ENCODE data around the gene CADM1.

Gene CADM1

DNA sequence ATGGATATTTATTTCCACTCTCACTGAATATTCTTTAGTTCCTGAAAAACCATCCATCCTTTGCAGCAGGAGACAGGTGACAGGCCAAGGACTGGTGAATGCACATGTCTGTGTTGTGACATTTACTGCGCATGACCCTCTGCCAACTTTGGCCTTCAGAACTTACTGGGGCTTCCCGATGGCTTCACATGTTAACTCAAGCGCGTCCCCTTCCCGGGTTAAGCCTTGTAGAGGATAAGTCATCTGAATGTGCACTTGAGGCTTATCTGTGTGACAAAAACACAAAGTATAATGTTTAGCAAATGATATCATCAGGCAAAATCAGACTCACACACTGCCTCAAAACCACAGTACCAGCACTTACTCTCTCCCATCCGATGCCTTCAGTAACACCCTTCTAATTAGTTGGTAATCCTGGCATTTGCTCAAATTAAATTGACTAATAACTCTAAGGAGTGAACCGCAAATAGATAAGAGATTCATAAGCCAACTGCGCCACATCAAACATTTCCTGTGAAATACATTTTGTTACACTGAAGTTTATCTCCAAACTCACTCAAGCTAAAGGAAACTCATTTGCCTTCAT lies 286.4 kb downstream of the CADM1 start:
- DNase-seq = peak; percentile 51
- in situ Hi-C loops (cut with HindIII; ENCODE audit: low pct_ligation_motif_present, low pct_unique_long_range_greater_than_20kb, low sequenced_read_pairs) = no loop called here

DNA sequence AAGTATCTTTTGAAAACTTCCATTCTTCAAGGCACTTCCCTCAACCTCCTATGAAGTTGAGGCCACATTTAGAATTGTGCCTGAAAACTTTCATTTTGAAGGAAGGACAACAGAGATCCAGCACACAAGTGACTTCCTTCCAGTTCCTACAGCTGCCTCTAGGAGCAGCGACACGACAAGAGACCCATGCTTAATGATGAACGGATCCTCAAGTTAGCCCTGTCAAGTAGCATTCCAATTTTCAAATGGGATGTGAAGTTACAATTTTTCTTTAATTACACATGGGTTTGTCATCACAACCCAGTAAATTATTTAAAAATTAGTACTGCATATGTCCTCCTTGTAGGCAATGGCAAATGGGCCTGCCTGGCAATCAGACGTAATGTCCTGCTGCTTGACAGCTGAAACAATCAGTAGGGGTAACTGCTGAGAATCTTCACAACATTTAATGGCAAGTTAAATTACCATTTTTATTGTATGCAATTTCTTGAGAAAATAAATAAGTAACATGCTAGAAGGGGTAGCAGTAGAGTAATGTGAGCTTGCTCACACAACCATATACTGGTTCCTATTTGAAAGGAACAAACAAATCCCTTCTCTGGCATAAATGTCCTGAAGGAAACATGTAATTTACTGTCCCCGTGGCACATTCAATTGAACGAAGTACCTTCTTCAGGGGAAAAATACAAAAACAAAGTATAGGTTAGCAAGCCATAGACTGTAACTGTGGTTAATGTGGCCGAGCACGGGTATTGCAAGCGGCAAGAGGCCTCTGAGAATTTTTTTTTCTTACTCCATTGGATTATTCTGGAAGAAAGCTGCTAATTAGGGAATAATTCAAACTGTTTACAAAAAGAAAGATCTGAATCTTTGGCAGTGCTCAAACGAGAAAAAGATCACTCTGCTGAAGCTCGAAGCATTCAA lies 288.3 kb downstream of the CADM1 start:
- in situ Hi-C loops (cut with HindIII; ENCODE audit: low pct_ligation_motif_present, low pct_unique_long_range_greater_than_20kb, low sequenced_read_pairs) = no loop called here
- DNase-seq = peak; percentile 35

DNA sequence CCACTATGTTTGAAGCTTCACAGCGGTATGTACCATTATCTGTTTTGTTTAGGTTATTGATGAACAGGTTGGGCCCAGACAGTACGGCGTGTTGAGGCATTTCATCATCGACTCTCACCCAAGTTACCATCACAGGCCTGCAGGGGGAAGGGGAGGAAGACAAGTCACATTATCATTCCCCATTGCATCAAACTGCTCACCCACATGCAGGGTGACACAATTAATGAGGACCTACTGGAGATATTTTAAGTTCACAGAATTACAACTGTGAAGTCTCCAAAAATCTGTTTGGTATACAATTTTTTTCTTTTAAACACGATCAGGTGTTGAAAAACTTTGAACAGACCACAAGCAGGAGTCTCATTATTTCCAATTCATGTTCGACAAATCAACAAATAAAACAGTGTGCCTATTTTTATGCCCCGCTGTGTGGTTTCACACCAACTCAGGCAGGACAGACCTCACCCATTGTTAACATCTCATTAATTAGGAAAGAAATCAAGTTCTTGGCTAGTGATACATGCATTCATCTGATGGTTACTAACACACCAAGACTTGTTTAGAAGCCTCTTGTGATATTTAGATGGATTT lies 289.5 kb downstream of the CADM1 start:
- in situ Hi-C loops (cut with HindIII; ENCODE audit: low pct_ligation_motif_present, low pct_unique_long_range_greater_than_20kb, low sequenced_read_pairs) = no loop called here
- DNase-seq = no peak

DNA sequence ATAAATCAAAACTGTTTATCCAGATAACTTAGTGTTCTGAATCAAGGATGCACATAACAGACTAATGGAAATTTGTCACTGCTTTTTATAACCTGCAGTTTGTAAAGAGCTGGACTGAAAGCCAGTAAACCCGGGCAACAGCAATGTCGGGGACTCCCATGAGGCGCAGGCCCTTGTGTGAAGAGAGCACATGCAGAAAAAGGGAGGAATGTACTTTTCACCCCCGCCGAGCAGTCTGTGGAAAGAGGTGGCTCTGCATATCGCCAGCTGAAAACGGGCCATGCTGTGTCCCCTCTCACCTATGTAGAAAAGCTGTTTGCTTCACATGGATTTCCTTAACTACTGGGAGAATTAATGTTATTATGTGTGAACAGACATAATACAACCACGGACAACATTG lies 291.2 kb downstream of the CADM1 start:
- no peak for DNase-seq
- in situ Hi-C loops (cut with HindIII; ENCODE audit: low pct_ligation_motif_present, low pct_unique_long_range_greater_than_20kb, low sequenced_read_pairs) = no loop called here

DNA sequence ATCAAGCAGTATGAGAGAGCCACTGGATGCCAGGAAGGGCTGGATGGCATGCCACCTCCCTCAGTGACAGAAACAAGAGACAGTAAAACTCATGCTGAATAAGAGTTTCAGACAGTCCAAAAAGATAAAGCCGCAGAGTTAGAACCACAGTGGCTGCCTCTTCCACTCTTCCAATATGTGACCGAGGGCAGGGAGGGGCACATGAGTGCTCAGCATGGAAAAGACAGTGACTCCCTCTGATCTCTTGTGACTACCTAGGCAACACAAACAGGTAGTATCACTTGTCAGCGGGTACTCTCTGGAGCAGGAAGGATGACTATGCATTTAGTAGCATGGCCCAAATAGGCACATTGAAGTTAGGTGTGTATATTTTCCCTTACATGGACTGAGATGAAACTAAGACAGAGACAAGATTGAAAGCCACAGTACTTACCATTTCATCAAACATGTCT lies 295.4 kb downstream of the CADM1 start:
- no peak for DNase-seq

DNA sequence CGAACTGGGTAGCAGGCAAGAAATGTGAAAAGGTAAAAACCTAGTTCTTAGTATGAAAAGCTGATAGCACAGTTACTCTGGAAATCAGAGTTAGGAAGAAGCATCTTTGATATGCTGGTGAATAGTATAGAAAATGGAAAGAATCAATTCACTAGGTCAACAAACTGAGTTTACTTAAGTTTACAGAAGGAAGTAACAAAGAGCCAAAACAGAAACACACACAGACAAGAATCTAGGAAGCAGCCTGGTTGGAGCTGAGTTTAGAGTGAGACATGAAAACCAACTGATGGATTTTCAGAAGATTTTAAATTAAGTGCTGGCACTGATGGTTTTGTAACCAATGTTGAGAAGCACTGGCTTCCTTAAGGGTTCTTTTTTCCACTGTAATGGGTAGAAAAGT lies 296.3 kb downstream of the CADM1 start:
- no peak for DNase-seq
- in situ Hi-C loops (cut with HindIII; ENCODE audit: low pct_ligation_motif_present, low pct_unique_long_range_greater_than_20kb, low sequenced_read_pairs) = no loop called here

More for the DNA sequence above, 295.4 kb downstream of the CADM1 start:
- in situ Hi-C loops (cut with HindIII; ENCODE audit: low pct_ligation_motif_present, low pct_unique_long_range_greater_than_20kb, low sequenced_read_pairs) = no loop called here

DNA sequence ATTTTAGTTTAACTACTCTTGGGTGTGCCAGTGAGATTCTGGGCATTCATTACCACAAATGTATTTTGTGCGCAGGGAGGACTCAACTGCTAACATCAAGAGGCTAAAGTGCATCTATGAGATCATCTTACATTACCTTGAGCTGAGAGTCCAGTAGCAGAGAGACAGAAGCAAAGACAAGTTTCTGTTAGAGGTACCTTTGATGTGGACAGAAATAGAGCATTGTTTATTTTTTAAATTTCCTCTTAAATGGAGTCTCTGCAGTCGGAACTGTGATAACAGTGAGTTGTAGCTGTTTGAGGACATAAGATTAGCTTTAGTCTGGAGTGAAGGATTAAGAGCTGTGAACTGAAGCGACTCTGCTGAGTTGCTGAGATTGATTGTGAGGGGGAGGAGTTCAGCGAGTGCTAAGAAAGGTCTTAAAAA lies 297.0 kb downstream of the CADM1 start:
- in situ Hi-C loops (cut with HindIII; ENCODE audit: low pct_ligation_motif_present, low pct_unique_long_range_greater_than_20kb, low sequenced_read_pairs) = no loop called here
- DNase-seq = no peak

DNA sequence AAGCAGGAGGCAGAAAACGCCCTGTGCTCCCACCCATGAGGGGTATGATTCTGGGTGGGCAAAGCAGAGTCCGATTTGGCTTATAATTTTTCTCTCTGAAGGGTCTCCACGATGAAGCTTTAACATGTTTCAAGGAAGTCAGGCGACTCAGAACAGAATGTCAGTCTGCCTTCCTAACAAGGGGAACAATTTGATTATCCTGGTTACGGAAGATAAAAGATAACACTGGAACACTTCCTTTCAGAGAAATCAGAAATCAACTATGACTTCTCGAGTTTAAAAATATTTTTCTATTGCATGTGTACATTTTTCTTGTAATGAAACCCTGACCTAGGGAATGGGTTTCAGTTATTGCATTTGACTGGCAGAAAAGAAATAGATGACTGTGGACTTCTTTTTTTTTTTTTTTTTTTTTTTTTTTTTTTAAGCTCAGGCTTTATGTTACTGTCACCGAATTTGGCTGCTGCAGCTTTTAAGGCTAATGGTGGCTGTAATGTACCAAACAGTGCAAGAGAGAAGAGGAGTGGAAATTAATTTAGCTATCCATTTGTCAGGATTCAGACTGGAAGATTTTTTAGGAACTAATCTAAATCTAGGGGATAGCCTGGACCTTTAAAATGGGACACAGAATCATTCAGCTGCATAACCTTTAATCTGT lies 297.7 kb downstream of the CADM1 start:
- in situ Hi-C loops (cut with HindIII; ENCODE audit: low pct_ligation_motif_present, low pct_unique_long_range_greater_than_20kb, low sequenced_read_pairs) = no loop called here

DNA sequence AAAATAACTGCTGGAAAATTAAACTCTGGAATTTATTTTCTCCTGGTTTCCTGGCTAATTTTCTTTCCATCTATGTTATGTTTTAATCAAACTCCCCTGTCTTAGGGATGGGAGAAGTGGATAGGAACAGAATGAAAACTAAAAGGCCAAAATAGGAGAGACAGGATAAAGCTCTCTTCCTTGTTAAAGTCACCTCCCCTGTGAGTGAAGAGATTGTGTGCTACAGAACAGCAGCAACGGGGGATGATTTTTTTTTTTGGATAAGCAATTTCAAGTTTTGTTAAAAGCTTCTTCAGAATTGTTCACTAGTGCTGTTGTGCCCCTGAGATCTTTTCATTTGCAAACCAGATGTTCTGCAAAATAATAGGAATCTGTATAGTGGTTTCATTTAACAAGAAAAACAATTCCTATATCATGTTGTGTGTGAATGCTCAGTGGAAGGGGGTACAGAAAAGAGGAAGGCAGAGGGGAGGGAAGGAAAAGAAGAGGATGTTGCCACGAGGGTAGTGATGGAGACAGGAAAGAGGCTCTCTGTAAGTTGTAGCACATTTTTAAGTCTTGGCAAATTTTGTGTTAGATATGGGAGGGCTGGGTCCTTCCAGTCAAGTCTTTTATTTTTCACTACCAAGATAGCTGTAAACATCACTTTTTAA lies 301.2 kb downstream of the CADM1 start:
- no peak for DNase-seq
- in situ Hi-C loops (cut with HindIII; ENCODE audit: low pct_ligation_motif_present, low pct_unique_long_range_greater_than_20kb, low sequenced_read_pairs) = no loop called here

More for the DNA sequence above, 297.7 kb downstream of the CADM1 start:
- DNase-seq = no peak

DNA sequence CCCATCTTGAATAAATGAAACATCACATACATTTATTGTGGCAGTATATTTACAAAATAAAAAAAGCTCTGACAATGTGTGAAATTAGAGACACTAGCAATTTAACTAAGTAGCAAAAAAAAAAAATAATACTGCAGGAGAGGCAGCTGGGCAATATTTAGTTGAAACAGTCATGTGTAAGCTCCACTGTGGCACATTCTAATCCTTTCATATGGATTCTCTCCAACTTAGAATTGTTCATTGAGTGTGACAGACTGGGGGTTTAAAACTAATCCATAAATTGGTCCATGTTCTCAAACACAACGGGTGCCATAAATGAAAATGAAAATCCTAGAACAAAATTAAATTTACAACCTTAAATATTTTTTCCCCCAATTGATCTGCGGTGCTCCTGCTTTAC lies 302.1 kb downstream of the CADM1 start:
- in situ Hi-C loops (cut with HindIII; ENCODE audit: low pct_ligation_motif_present, low pct_unique_long_range_greater_than_20kb, low sequenced_read_pairs) = no loop called here
- DNase-seq = no peak

DNA sequence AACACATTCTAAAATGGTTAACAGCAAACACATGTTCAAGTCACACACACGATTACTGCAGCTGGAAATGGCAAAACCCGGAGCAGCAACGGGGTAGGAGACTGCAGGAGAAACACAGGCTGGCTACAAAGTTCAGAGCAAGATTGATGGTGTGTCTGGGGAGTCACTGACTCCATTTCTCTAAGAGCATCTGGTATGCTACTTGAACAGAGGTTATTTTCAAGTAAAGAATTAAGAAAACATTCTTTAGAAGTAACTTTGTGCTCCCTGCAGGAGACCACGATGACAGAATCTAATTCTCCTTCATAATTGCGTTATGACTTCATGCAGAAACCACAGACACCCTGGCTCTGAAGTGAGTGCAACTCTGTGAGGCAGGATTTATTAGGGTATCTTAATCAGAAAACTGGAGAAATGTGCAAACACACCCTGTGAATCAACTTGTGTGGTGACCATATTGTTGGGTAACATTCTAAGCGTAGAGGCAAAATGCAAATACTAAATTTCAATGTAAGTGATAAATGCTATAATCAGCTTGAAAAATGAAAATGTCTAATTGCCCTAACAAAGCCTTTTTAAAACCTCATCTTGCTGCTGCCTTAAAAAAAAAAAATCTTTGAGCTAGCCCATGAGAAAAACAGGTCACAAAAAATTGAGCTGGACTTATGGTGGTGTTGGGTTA lies 303.0 kb downstream of the CADM1 start:
- DNase-seq = peak; percentile 29
- in situ Hi-C loops (cut with HindIII; ENCODE audit: low pct_ligation_motif_present, low pct_unique_long_range_greater_than_20kb, low sequenced_read_pairs) = no loop called here

DNA sequence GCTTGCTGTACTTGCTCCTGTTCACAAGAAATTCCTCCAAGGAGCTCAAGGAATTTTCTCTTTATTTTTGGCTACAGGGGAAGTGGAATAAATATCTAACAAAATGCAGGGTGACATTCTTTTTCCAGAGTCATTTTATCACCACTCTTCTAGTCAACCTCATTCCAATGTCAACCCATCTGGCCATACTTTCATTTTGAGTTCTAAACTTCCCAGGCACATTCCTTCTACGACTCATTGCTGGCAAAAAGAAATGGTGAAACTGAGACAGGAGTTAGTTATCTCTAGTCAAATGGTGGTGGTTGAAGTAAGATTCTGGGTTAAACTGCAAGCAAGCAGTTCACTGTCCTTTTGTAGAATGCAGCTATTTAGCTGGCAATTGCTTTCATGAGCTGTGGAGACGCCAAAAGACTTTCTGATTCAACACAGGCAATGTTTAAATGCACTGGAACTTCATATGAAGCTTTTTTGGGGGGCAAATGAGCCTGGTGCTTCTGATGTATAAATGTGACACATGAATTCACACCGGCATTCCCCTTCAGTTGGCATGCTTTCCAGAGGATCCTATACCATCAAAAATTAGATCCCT lies 304.6 kb downstream of the CADM1 start:
- no peak for DNase-seq
- in situ Hi-C loops (cut with HindIII; ENCODE audit: low pct_ligation_motif_present, low pct_unique_long_range_greater_than_20kb, low sequenced_read_pairs) = no loop called here

DNA sequence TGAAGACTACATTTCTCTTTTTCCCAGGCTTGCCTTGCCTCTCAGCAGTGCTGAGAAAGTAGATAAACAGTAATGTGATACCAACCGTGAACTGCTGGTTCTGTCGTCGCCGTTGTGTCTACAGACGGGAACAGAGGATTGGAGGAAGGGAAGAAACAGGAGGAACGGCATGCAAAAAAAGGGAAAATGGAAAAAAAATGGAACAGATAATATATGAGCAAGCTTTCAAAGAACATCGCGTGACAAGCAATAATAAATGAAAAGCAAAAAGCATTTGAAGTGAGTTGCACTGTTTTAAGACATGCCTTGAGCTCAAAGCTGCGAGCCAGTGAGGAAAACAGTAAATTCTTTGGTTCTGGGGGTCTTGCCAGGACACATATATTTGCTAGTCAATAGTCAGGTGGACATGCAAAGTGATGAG lies 305.9 kb downstream of the CADM1 start:
- no peak for DNase-seq
- in situ Hi-C loops (cut with HindIII; ENCODE audit: low pct_ligation_motif_present, low pct_unique_long_range_greater_than_20kb, low sequenced_read_pairs) = no loop called here

DNA sequence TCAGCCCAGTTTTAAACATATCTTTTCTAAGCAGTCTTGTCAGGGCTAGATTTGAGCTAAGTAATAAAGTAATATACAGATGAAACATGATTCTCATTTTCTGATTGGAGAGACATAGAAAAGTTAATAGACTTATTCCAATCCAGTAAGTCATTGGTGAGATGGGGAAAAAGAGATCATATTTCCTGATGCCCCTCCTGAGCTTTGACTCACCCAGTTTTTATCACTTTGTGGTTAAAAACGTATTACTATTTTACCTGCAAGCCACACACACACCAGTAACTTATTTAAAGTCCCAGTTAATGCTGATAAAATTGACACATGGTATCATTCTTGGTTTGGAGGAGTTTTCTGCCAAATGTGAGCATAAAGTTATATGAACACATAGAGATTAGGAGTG lies 306.8 kb downstream of the CADM1 start:
- DNase-seq = peak; percentile 9
- in situ Hi-C loops (cut with HindIII; ENCODE audit: low pct_ligation_motif_present, low pct_unique_long_range_greater_than_20kb, low sequenced_read_pairs) = no loop called here

DNA sequence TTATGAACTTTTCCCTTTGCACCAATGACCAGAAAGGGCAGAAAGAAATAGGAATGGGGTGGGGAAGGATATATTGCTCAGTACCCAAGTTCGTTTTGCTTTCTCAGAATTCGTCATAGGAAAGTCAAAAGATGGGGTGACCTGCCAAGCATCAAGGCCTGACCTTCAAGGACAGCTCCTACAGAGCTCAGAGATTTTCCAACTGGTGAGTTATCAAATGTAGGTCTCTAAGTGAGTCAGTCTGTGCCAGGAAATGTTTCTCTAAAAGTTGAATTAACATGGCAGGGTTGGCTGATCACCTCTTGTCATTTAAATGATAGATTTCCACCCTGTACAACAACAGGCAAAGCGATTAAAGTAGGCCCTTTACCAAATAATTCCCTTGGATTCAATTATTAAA lies 307.2 kb downstream of the CADM1 start:
- no peak for DNase-seq
- in situ Hi-C loops (cut with HindIII; ENCODE audit: low pct_ligation_motif_present, low pct_unique_long_range_greater_than_20kb, low sequenced_read_pairs) = no loop called here

DNA sequence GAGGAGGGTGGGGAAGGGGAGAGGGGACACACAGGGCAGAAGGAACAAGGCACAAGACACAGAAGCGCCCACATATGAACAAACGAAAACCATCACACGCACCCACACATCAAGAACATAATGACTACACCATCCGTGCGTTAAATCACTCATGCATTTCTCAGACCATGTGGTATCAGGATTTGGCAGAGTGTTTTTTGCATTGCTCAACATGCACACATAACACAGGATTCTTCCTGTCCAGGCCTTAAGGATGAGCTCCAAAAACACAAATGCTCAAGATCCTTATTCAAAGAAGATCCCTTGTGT lies 309.5 kb downstream of the CADM1 start:
- in situ Hi-C loops (cut with HindIII; ENCODE audit: low pct_ligation_motif_present, low pct_unique_long_range_greater_than_20kb, low sequenced_read_pairs) = no loop called here
- no peak for DNase-seq

DNA sequence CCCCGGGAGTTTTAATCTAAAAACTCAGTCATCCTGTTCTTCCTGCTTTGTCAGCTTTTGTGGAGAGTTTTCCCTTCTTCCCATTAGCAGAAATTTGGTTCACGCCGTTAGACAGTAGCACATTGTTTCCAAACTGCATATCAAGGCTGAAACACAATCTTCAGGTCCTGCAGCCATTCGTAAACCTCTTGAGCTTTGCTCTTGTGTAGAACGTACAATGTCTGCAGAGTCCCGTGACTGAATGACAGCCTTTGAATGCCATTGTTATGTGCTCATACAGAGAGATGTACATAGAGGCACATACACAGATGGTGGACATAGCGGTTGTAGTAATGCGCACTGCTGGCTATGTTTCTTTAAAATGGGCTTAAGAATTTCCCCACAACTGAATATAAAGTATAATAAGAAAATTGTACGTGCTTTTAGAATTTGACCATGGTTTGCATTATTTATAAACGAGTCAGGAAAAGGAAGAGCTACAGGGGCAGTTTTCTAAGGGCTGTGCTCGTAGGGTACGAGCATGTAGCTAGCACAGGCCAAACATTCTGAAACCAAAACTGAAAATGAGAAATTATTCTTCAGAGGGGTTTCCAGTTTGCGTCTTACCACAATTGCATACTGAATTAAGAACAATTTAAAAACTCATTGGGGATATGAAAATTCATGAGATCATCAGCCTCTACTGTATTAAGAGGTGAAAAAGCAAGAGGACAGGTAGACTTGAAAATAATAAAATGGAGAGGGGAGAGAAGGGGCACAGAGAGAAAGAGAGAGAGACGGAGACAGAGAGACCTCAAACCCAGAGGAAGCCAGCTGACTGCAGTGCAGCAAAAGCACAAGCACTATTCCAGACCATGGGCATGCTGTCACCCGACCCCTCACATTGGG lies 310.1 kb downstream of the CADM1 start:
- in situ Hi-C loops (cut with HindIII; ENCODE audit: low pct_ligation_motif_present, low pct_unique_long_range_greater_than_20kb, low sequenced_read_pairs) = no loop called here
- no peak for DNase-seq
